Measurements from ENCODE around the gene SETD2. TPM values are rescaled to one million over a fixed set of nuclear protein-coding genes. Genes with fewer than 3 reads are reported as not detected.
"Not testable (repeated sequence)": the region's sequence is repeated elsewhere in the genome, so short reads cannot be mapped to it uniquely, and the experiment has no call there.

The SETD2 gene
- total and polyA plus RNA-seq, 8 donors, result 9.3 to 96.2 (median 66.4) TPM

DNA sequence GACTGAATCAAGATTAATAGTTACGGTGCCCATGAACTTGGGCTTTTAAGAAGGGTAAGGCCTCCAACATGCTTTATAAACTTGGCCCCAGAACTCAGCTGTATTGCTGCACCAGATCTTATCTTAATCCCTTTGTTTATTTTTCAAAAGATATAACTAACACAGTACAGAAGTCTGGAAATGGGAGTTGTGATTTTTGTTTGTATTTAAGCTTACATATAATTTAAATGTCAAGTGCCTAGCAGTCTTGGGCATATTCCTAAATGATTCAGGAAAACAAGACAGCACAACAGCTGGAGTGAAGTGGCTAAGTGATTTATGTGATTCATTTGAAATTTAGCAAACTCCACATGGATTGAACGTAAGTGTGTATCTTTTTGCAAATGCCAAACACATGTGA lies 128.3 kb downstream of the SETD2 start:
- H3K36me3 ChIP-seq, result peaks cover 19 to 74% (median 63%) of the 10 kb centered on the region in 4 donors
- H3K27ac ChIP-seq, result peak overlapping the region in 3 of 5 donors; percentile 27 to 48 (median 34)
- no peaks in the 10 kb centered on the region for H3K9me3 ChIP-seq
- intact Hi-C loops (cut with DNase I; ENCODE audit: low total_unique reads), result no loop called here
- no peaks in the 10 kb centered on the region for H3K27me3 ChIP-seq
- DNase-seq, result no peak
- H3K4me3 ChIP-seq, result no peak overlapping the region
- 18 to 47% (median 32%) methylated on average over 2 of the region's 2 CpGs for WGBS, 5 donors
- H3K4me1 ChIP-seq, result peaks cover 8 to 54% (median 29%) of the 10 kb centered on the region in 4 donors
- TF ChIP-seq POLR2A (IDR thresholded peaks at IDR 0.05) (no peak), EP300 (IDR thresholded peaks at IDR 0.05) (no peak), POLR2AphosphoS5 (IDR thresholded peaks at IDR 0.05) (no peak)
- TF ChIP-seq, protein P1, sequence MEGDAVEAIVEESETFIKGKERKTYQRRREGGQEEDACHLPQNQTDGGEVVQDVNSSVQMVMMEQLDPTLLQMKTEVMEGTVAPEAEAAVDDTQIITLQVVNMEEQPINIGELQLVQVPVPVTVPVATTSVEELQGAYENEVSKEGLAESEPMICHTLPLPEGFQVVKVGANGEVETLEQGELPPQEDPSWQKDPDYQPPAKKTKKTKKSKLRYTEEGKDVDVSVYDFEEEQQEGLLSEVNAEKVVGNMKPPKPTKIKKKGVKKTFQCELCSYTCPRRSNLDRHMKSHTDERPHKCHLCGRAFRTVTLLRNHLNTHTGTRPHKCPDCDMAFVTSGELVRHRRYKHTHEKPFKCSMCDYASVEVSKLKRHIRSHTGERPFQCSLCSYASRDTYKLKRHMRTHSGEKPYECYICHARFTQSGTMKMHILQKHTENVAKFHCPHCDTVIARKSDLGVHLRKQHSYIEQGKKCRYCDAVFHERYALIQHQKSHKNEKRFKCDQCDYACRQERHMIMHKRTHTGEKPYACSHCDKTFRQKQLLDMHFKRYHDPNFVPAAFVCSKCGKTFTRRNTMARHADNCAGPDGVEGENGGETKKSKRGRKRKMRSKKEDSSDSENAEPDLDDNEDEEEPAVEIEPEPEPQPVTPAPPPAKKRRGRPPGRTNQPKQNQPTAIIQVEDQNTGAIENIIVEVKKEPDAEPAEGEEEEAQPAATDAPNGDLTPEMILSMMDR (IDR thresholded peaks at IDR 0.05), result no peak

- peaks cover 8 to 61% (median 30%) of the 10 kb centered on the region in 4 donors for H3K4me1 ChIP-seq
- intact Hi-C loops (cut with DNase I; ENCODE audit: low total_unique reads), result no loop called here
- H3K27me3 ChIP-seq, result no peaks in the 10 kb centered on the region
- peak overlapping the region in 4 of 5 donors; percentile 27 to 67 (median 41) for H3K27ac ChIP-seq
- no peaks in the 10 kb centered on the region for H3K9me3 ChIP-seq
- TF ChIP-seq EP300 (IDR thresholded peaks at IDR 0.05) (no peak), POLR2A (IDR thresholded peaks at IDR 0.05) (no peak), POLR2AphosphoS5 (IDR thresholded peaks at IDR 0.05) (no peak)
- TF ChIP-seq, protein P1 (IDR thresholded peaks at IDR 0.05), result no peak
- peaks cover 17 to 68% (median 57%) of the 10 kb centered on the region in 4 donors for H3K36me3 ChIP-seq
- DNase-seq, result no peak
- H3K4me3 ChIP-seq, result no peak overlapping the region
- WGBS, 5 donors, result 29 to 44% (median 38%) methylated on average over 2 of the region's 2 CpGs
Measured at GRCh38 chr3:47034868-47035489, 128.9 kb downstream of the SETD2 start.

GRCh38 chr3:47031041-47031440 lies 132.9 kb downstream of the SETD2 start:
- Histone ChIP-seq H3K36me3 (peaks cover 7 to 57% (median 34%) of the 10 kb centered on the region in 4 donors), H3K4me1 (peaks cover 4 to 54% (median 21%) of the 10 kb centered on the region in 4 donors)
- intact Hi-C loops (cut with DNase I; ENCODE audit: low total_unique reads); H3K27me3 ChIP-seq; H3K9me3 ChIP-seq; H3K27ac ChIP-seq; DNase-seq; H3K4me3 ChIP-seq: not testable (repeated sequence)
- WGBS, 5 donors, result 68 to 79% (median 75%) methylated on average over 4 of the region's 4 CpGs

DNA sequence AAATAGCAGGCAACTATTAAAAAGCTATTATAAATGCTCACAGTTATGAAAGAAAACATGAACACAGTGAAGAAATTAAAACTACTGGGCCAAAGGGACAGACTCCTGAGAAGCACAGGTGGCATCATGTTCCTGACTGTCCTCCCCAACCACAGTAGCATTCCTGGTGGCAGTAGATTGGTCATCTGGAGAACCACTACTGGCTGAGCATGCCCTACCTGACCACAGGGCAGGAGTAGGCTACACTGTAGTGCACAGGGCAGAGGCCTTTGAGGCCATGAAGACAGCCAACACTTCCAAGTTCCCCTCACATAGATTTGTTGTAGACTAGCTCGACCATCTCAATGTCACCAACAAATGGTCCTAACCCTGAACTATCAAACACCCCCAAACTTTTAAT lies 135.2 kb downstream of the SETD2 start:
- Histone ChIP-seq H3K4me1 (peaks cover 0 to 47% (median 13%) of the 10 kb centered on the region in 4 donors), H3K4me3 (no peak overlapping the region), H3K36me3 (peaks cover 2 to 33% (median 17%) of the 10 kb centered on the region in 4 donors), H3K9me3 (no peaks in the 10 kb centered on the region), H3K27me3 (no peaks in the 10 kb centered on the region), H3K27ac (no peak overlapping the region)
- TF ChIP-seq POLR2A (IDR thresholded peaks at IDR 0.05) (no peak), EP300 (IDR thresholded peaks at IDR 0.05) (no peak), POLR2AphosphoS5 (IDR thresholded peaks at IDR 0.05) (no peak)
- TF ChIP-seq, protein P1 (IDR thresholded peaks at IDR 0.05), result no peak
- no peak for DNase-seq
- intact Hi-C loops (cut with DNase I; ENCODE audit: low total_unique reads), result no loop called here
- WGBS, 5 donors, result 93 to 100% (median 94%) methylated on average over 1 of the region's 1 CpG

DNA sequence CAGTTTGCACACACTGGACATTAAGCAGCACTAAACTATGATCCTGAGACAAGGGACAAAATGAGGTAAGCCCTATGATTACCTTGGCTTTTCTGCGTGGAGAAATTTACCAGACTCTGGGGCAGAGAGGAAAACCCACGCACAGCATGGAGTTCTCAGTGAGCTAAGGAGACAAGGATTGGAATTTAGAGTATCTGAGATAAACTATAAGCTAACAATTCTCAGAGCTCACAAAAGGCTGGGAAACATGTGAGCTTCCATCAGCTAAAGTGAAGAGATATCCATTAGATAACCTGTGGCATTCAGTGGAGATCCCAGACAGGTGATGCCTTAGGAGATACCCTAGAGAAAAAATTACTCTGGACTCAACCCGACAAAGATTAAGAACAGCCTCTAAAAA lies 135.8 kb downstream of the SETD2 start:
- intact Hi-C loops (cut with DNase I; ENCODE audit: low total_unique reads), result no loop called here

DNA sequence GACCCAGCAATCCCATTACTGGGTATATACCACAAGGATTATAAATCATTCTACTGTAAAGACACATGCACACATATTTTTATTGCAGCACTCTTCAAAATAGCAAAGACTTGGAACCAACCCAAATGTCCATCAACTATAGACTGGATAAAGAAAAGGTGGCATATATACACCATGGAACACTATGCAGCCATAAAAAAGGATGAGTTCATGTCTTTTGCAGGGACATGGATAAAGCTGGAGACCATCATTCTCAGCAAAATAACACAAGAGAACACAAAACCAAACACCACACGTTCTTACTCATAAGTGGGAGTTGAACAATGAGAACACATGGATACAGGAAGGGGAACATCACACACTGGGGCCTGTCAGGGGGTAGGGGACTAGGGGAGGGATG lies 137.5 kb downstream of the SETD2 start:
- H3K9me3 ChIP-seq; intact Hi-C loops (cut with DNase I; ENCODE audit: low total_unique reads); H3K27ac ChIP-seq; H3K4me3 ChIP-seq; DNase-seq; H3K27me3 ChIP-seq: not testable (repeated sequence)
- Histone ChIP-seq H3K36me3 (peaks cover 2 to 27% (median 16%) of the 10 kb centered on the region in 4 donors), H3K4me1 (peaks cover 11 to 52% (median 28%) of the 10 kb centered on the region in 4 donors)
- 91 to 98% (median 94%) methylated on average over 1 of the region's 1 CpG for WGBS, 5 donors

More for the DNA sequence above, 135.8 kb downstream of the SETD2 start:
- H3K4me3 ChIP-seq, result no peak overlapping the region
- DNase-seq, result no peak
- peaks cover 0 to 46% (median 16%) of the 10 kb centered on the region in 4 donors for H3K4me1 ChIP-seq
- H3K9me3 ChIP-seq, result no peaks in the 10 kb centered on the region
- no peaks in the 10 kb centered on the region for H3K27me3 ChIP-seq
- WGBS, 5 donors, result 68 to 76% (median 73%) methylated on average over 3 of the region's 3 CpGs
- no peak overlapping the region for H3K27ac ChIP-seq
- peaks cover 2 to 30% (median 16%) of the 10 kb centered on the region in 4 donors for H3K36me3 ChIP-seq
- TF ChIP-seq EP300 (IDR thresholded peaks at IDR 0.05) (no peak), POLR2A (IDR thresholded peaks at IDR 0.05) (no peak), POLR2AphosphoS5 (IDR thresholded peaks at IDR 0.05) (no peak)
- TF ChIP-seq, protein P1 (IDR thresholded peaks at IDR 0.05), result no peak

Data from stomach (tissue), 9 donors.